ENCODE results near the gene HSF5. TPM values are rescaled to one million over a fixed set of nuclear protein-coding genes. Genes with fewer than 3 reads are reported as not detected.

HSF5 gene
- total and polyA plus RNA-seq, 2 donors (not counting 3 experiments of a cell fraction or from before 2014, with no cell fraction given): 0.03 TPM; not detected in 1

DNA sequence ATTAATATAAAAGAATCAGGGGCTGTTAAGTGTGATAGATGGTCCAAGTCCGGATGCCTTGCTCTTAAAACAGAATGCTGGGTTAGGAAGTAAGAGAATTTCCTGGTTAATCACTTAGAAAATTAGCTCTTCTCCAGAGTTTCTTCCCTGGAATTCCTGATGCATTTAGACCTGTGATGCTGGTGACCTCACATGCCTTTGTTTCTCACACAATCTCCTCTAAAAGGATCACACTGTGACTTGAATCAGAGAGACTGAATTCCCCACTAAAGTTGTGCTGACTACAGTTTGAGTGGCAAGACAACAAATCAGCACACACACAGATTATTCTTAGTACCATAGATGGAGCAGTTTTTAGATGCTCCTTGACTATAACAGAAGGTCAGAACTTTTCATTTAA lies 66.5 kb downstream of the HSF5 start:
- dilution Hi-C loops (cut with MboI; ENCODE audit: extremely low pct_ligation_motif_present, low sequenced_read_pairs): no loop called here
- BruUV-seq (replicated peaks): no TSS peak
- peaks cover 7 to 20% of the 10 kb centered on the region in 2 experiments for H3K27me3 ChIP-seq (ENCODE audit: control insufficient read depth in 2 of 2, insufficient read depth in 2 of 2, low read length in 2 of 2)

DNA sequence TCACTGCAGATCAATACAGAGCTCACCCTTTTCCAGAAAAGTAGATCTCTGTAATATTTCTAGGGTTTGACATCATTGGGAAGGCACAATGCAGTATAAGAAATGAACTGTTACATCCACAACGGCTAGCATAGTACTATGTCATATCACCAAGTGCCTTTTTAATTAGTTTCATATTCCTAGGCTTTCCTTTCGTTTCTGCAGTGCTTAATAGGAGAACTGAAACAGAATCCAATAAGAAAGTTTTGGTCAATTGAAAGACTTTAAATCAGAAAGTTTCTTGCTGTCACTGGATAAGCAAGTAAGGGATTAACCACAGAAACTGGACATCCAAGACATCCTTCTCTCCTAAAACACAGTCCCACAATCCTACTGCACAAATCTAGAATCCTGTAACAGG lies 67.4 kb downstream of the HSF5 start:
- dilution Hi-C loops (cut with MboI; ENCODE audit: extremely low pct_ligation_motif_present, low sequenced_read_pairs) (no loop called here), intact Hi-C loops (cut with micrococcal nuclease) (no loop called here)
- H4K20me1 ChIP-seq (replicated peaks; ENCODE audit: control insufficient read depth, extremely low read depth, insufficient read depth, low read length): no peaks in the 10 kb centered on the region
- H3K4me3 ChIP-seq (replicated peaks in 1 of 3; ENCODE audit: insufficient read depth in 1 of 3, low read depth in 1 of 3, low read length in 3 of 3): no peak overlapping the region
- H3K9ac ChIP-seq (replicated peaks; ENCODE audit: extremely low read depth, insufficient read depth, low read length): no peak overlapping the region
- TF ChIP-seq POLR2A (IDR thresholded peaks at IDR 0.05; ENCODE audit: low read depth, low read length): no peak
- no peak for TF ChIP-seq FOS (IDR thresholded peaks at IDR 0.05; ENCODE audit: borderline replicate concordance, insufficient read depth, low read length)
- TF ChIP-seq, protein P1, sequence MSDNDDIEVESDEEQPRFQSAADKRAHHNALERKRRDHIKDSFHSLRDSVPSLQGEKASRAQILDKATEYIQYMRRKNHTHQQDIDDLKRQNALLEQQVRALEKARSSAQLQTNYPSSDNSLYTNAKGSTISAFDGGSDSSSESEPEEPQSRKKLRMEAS (IDR thresholded peaks at IDR 0.05; ENCODE audit: insufficient read depth, insufficient read length): no peak
- TF ChIP-seq JUN (IDR thresholded peaks at IDR 0.05; ENCODE audit: borderline replicate concordance, insufficient read depth, insufficient read length, low read depth): no peak
- TF ChIP-seq, protein P2, sequence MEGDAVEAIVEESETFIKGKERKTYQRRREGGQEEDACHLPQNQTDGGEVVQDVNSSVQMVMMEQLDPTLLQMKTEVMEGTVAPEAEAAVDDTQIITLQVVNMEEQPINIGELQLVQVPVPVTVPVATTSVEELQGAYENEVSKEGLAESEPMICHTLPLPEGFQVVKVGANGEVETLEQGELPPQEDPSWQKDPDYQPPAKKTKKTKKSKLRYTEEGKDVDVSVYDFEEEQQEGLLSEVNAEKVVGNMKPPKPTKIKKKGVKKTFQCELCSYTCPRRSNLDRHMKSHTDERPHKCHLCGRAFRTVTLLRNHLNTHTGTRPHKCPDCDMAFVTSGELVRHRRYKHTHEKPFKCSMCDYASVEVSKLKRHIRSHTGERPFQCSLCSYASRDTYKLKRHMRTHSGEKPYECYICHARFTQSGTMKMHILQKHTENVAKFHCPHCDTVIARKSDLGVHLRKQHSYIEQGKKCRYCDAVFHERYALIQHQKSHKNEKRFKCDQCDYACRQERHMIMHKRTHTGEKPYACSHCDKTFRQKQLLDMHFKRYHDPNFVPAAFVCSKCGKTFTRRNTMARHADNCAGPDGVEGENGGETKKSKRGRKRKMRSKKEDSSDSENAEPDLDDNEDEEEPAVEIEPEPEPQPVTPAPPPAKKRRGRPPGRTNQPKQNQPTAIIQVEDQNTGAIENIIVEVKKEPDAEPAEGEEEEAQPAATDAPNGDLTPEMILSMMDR (IDR thresholded peaks at IDR 0.05; ENCODE audit: extremely low read depth in 1 of 2, insufficient read depth in 1 of 2, low read depth in 1 of 2, low read length in 2 of 2): no peak
- no peak for TF ChIP-seq EZH2 (IDR thresholded peaks at IDR 0.05; ENCODE audit: borderline replicate concordance, low read depth, low read length, severe bottlenecking)
- no peak for TF ChIP-seq GATA2 (IDR thresholded peaks at IDR 0.05; ENCODE audit: insufficient read depth, insufficient read length, low read depth, low read length)
- TF ChIP-seq POLR2AphosphoS5 (IDR thresholded peaks at IDR 0.05; ENCODE audit: insufficient read depth, low read depth, low read length): no peak
- TF ChIP-seq MYC (IDR thresholded peaks at IDR 0.05; ENCODE audit: low read depth, low read length): no peak
- H3K36me3 ChIP-seq (ENCODE audit: control insufficient read depth in 2 of 2, extremely low read depth in 1 of 2, insufficient read depth in 2 of 2, low read length in 2 of 2): no peaks in the 10 kb centered on the region
- CTCF ChIA-PET: no interaction called here
- no peak overlapping the region for H3K4me2 ChIP-seq (ENCODE audit: insufficient read depth, low read length)
- peaks cover 7 to 24% of the 10 kb centered on the region in 2 experiments for H3K27me3 ChIP-seq (ENCODE audit: control insufficient read depth in 2 of 2, insufficient read depth in 2 of 2, low read length in 2 of 2)
- H3K9me3 ChIP-seq (replicated peaks; ENCODE audit: control insufficient read depth, insufficient read depth, low read length): no peaks in the 10 kb centered on the region
- DNase-seq (ENCODE audit: low read depth, low spot score): no peak
- no peaks in the 10 kb centered on the region for H3K4me1 ChIP-seq (ENCODE audit: control insufficient read depth, extremely low read depth, insufficient read depth, low read length)
- no peak overlapping the region for H3K27ac ChIP-seq (ENCODE audit: insufficient read depth, low read depth, low read length)
- H2AFZ ChIP-seq (ENCODE audit: low read depth, low read length): no peak overlapping the region
- no peaks in the 10 kb centered on the region for H3K79me2 ChIP-seq (ENCODE audit: control insufficient read depth, insufficient read depth, low read length)
- no peak for FAIRE-seq
- POLR2A ChIA-PET: no interaction called here
- H3K9me1 ChIP-seq (replicated peaks; ENCODE audit: control insufficient read depth, extremely low read depth, insufficient read depth, low read length): no peaks in the 10 kb centered on the region
- BruUV-seq (replicated peaks): no TSS peak

More for the DNA sequence above, 66.5 kb downstream of the HSF5 start:
- intact Hi-C loops (cut with micrococcal nuclease): no loop called here
- Histone ChIP-seq H3K9ac (replicated peaks; ENCODE audit: extremely low read depth, insufficient read depth, low read length) (no peak overlapping the region), H3K4me3 (replicated peaks in 1 of 3; ENCODE audit: insufficient read depth in 1 of 3, low read depth in 1 of 3, low read length in 3 of 3) (no peak overlapping the region), H3K4me2 (ENCODE audit: insufficient read depth, low read length) (no peak overlapping the region), H3K4me1 (ENCODE audit: control insufficient read depth, extremely low read depth, insufficient read depth, low read length) (no peaks in the 10 kb centered on the region), H3K27ac (ENCODE audit: insufficient read depth, low read depth, low read length) (no peak overlapping the region), H3K9me1 (replicated peaks; ENCODE audit: control insufficient read depth, extremely low read depth, insufficient read depth, low read length) (no peaks in the 10 kb centered on the region), H3K9me3 (replicated peaks; ENCODE audit: control insufficient read depth, insufficient read depth, low read length) (no peaks in the 10 kb centered on the region), H4K20me1 (replicated peaks; ENCODE audit: control insufficient read depth, extremely low read depth, insufficient read depth, low read length) (no peaks in the 10 kb centered on the region), H3K79me2 (ENCODE audit: control insufficient read depth, insufficient read depth, low read length) (no peaks in the 10 kb centered on the region), H3K36me3 (ENCODE audit: control insufficient read depth in 2 of 2, extremely low read depth in 1 of 2, insufficient read depth in 2 of 2, low read length in 2 of 2) (no peaks in the 10 kb centered on the region), H2AFZ (ENCODE audit: low read depth, low read length) (no peak overlapping the region)
- FAIRE-seq (no peak), DNase-seq (ENCODE audit: low read depth, low spot score) (no peak)
- TF ChIP-seq FOS (IDR thresholded peaks at IDR 0.05; ENCODE audit: borderline replicate concordance, insufficient read depth, low read length): no peak
- TF ChIP-seq GATA2 (IDR thresholded peaks at IDR 0.05; ENCODE audit: insufficient read depth, insufficient read length, low read depth, low read length): no peak
- no peak for TF ChIP-seq POLR2A (IDR thresholded peaks at IDR 0.05; ENCODE audit: low read depth, low read length)
- TF ChIP-seq, protein P2 (IDR thresholded peaks at IDR 0.05; ENCODE audit: extremely low read depth in 1 of 2, insufficient read depth in 1 of 2, low read depth in 1 of 2, low read length in 2 of 2): no peak
- TF ChIP-seq EZH2 (IDR thresholded peaks at IDR 0.05; ENCODE audit: borderline replicate concordance, low read depth, low read length, severe bottlenecking): no peak
- no peak for TF ChIP-seq MYC (IDR thresholded peaks at IDR 0.05; ENCODE audit: low read depth, low read length)
- no peak for TF ChIP-seq POLR2AphosphoS5 (IDR thresholded peaks at IDR 0.05; ENCODE audit: insufficient read depth, low read depth, low read length)
- TF ChIP-seq JUN (IDR thresholded peaks at IDR 0.05; ENCODE audit: borderline replicate concordance, insufficient read depth, insufficient read length, low read depth): no peak
- ChIA-PET POLR2A (no interaction called here), CTCF (no interaction called here)
